GM18868 (cell line): ENCODE data around the gene PPP3R1.

Experiments
- ATAC-seq: cut with Tn5 transposase; IDR thresholded peaks from one replicate; pipeline ENCODE4 v1.9.1; 2021; ENCODE audit warnings: mild to moderate bottlenecking, moderate library complexity; ENCODE audit not compliant: unreplicated experiment

Gene PPP3R1

DNA sequence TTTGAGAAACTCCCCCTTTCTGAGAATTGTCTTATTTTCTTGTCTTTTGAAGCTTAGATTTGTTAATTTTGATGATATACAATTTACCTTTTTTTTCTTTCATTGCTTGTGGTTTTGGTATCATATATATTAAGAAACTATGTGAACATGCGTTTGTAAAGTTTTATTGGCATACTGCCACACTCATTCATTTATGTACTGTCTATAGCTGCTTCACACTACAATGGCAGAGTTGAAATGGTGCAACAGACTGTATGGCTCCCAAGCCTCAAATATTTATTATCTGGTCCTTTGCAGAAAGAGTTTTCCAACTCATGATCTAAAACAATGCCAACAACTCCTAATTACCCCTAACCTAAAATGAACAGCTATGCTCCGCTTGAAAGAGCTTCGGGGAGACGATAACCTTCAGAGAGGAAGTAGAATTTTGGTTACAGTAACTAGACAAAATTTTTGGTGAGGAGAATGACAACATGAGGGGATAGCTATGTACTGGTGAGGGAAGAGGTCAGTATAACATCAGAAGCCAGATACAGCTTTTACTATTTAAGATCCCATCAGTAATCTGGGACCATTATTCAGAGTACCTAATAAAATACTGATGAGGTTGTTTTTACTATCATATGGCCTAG lies 16.1 kb downstream of the PPP3R1 start:
- no peak for ATAC-seq

DNA sequence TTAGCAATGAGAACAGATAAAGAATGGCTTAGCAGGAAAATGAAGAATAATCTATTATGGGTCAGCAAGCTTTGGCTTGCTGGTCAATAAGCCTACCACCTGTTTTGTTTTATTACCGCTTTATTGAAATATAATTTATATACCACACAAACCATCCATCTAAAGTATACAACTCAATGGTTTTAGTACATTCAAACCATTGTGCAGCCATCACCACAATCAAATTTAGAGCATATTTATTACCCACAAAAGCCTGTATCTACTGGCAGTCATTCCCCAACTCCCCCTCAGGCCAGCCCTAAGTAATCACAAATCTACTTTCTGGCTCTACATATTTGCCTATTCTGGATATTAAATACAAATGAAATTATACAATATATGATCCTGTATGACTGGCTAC lies 17.2 kb downstream of the PPP3R1 start:
- ATAC-seq: no peak

DNA sequence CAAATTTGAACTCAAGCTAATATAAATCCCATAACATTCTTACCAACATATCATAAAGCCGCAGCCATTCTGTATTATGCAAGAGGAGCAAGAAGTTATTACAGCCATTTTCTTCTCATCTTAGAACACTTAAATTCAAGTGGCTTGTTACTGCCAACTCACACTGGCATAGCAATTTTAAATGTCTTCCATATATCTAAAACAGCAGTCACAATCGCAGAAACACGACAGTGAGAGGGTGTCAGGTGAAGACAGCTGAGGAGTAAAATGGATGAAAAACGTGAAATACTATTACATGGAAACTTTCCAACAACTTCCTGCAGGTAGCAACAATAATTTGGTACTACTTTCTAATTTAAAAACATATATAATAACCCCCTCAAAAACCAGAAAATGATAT lies 17.9 kb downstream of the PPP3R1 start:
- ATAC-seq: no peak

DNA sequence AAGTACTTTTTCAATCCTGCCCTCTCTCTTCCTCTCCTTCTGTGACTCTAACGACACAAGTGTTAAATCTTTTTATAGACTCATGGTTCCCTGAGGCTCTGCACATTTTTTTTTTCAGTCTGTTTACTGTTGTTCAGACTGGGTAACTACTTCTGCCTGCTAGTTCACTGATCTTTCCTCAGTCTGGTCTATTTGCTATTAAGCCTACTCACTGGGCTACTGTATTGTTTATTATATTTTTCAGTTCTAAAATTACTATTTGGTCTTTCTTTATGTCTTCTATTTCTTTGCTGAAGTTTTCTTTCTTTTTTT lies 21.3 kb downstream of the PPP3R1 start:
- ATAC-seq: no peak

DNA sequence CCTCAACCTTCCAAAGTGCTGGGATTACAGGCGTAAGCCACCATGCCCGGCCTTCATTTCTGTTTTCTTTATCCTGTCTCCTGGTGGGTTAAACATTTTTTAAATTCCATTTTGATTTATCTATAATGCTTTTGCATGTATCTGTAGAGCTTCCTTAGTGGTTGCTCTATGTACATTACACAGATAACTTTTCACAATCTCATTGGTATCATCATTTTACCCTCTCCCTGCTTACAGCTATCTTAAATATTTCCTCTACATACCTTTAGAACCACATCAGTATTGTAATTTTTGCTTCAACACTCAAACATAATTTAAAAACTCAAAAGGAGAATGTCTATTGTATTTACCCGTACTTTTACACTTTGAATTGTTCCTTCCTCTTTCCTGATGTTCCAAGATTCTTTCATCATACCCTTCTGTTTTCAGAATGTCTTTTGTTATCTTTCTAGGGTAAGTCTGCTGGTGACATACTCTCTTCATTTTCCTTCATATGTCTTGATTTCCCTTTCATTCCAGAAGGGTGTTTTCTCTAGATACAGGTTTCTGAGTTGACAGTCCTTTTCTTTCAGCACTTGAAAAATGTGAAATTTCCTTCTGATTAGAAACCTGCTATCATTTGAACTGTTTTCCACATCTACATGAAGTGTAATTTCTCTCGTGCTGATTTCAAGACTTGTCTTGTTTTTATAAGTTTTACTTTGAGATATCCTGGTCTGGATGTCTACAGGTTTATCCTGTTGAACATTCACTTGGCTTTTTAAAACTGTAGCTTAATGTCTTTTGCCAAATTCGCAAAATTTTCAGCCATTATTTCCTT lies 21.9 kb downstream of the PPP3R1 start:
- no peak for ATAC-seq

DNA sequence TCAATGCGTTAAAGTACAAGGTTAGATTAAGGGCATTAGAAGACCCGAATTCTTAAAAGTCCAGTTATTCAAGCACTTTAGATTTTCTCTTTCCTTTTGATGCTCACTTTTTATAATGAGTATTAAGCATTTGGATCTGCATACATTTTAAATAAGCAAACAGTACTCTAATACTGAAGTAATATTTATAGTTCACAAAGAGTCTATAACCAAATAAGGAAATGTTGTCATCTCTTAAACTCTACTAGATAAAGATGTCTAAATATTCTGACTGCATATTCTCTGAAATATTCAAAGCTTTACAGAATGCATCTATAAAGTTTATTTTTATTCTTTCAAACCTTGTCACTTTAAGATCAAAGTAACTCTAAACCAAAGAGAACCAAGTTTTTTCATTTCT lies 25.5 kb downstream of the PPP3R1 start:
- ATAC-seq: no peak

DNA sequence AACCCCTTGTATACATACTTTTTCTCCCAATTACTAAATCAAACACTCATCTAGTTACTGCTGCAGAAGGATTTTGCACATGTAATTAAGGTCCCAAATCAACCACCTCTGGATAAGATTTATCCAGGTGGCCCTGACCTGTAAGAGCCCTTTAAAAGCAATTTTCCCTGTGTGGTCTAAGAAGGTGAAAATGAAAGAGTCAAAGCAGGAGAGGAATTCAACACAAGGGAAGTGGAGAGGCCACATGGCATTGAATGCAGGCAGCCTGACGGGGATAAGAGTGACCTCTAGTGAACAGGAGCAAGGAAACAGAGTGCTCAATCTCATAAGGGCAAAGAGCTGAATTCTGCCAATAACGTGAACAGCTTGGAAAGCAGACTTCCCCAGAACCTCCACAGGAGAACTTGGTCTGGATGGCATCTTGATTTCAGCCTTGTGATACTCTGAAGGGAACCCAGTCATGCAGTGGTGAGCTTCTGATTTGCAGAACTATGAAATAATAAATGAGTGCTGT lies 27.2 kb downstream of the PPP3R1 start:
- ATAC-seq: peak; percentile 70

DNA sequence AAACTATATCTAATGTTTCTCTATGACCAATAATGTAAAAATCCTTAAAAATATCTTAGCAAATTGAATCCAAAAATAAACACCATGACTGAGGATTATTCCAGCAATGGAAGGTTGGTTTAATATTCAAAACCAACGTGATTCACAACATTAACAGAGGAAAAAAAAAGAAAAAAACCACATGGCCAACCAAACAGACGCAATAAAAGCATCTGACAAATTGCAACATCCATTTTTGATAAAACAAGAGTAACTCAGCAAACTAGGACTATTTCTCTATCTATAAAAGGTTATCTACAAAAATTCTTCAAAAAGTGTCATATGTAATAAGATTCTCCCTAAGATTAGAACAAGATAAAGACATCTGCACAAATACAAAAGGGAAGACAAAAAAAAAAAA lies 28.9 kb downstream of the PPP3R1 start:
- ATAC-seq: no peak

DNA sequence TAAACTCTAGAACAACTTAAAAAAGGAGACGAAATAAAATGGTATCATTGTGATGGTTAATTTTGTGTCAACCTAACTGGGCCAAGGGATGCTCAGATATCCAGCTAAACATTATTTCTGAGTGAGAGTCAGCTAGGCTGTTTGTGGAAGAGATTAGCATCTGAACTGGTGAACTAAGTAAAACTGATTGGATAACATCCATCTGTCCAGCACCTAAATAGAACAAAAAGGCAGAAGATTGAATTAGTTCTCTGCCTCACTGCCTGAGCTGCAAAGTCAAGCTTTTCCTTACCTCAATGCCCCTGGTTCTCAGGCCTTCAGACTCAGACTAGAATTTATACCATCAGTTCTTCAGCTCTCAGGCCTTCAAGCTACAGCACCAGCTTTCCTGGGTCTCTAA lies 30.0 kb downstream of the PPP3R1 start:
- ATAC-seq: no peak

DNA sequence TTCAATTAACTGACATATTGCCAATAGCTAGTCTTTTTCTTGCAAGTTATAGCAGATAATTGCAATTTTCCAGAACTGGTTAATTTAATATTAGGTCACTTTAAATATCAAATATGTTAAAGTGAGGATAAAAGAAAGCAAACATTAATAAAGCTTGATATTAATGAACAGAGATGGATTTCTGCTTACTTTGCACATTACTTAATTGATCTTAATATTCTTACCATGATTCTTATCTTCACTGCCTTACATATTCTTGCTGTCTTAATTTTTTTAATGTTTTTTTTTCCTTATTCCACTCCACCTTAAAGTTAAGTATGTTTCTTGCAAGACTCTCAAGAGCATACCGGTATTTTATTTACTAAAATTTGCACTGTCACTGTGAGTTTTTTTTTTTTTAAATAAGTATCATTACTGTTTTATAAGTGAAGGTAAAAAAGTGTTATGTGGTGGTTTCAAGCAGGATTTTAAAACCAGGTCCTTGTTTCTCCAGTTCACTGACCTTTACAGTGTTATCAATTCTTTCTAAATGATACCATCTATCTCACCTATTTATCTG lies 33.9 kb downstream of the PPP3R1 start:
- no peak for ATAC-seq

DNA sequence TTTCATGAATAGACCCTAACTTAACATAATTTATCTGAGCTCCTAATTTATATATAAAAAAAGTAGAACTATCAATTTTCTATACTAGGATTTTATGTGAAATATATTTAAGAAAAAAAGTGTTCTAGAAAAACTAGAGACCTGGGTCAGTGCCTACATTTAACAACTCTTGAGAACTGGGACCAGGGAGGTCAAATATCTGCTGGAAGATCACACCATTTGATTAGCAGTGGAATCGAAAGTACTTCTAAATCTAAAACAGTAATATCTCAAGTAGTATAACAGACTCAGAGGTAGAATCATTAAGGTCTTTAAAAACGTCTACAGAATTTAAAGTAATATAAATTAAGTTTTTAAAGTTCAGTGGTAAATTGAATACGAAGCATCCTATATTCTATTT lies 34.6 kb downstream of the PPP3R1 start:
- ATAC-seq: no peak

DNA sequence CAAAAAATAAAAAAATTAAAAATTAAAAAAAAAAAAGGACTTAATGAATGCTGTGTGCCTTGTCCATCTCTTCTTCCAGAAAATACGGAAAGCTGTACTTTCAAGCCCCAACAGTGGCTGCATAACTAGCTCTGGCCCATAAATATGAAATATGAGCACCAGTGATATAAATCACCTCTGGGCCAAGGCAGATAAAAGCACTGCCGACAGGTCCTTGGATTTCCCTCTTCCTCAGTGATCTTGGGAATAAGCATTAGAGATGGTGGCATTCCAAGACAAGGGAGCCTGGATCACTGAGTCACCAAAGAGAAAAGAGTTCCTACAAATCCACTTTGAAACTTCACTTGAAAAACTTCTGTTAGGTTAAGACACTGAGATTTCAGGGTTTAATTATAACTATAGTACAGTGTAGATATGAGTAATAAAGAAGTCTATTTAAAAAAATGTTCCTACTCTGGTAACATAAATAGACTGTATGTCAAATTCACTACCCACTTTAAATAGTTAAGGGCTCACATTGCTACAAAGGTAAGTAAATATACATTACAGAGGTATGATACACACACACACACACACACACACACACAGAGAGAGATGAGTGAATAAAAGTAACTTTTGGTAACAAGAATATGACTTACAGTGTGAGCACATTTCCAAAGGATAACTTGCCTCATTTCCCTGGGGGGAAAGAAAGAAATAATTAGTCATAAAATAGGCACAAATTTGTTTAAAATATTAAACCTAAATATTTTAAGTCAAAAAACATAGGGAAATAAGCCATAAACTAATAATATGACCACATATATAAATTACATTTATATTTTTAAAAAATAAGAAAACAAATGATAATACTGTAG lies 35.6 kb downstream of the PPP3R1 start:
- peak; percentile 59 for ATAC-seq

DNA sequence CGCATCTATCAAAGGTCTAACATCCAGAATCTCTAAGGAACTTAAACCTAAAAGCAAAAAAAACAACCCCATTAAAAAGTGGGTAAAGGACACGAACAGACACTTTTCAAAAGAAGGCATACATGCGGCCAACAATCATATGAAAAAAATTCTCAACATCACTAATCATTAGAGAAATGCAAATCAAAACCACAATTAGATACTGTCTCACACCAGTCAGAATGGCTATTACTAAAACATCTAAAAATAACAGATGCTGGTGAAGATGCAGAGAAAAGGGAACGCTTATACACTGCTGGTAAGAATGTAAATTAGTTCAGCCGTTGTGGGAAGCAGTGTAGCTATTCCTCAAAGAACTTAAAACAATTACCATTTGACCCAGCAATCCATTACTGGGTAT lies 38.0 kb downstream of the PPP3R1 start:
- peak; percentile 59 for ATAC-seq

DNA sequence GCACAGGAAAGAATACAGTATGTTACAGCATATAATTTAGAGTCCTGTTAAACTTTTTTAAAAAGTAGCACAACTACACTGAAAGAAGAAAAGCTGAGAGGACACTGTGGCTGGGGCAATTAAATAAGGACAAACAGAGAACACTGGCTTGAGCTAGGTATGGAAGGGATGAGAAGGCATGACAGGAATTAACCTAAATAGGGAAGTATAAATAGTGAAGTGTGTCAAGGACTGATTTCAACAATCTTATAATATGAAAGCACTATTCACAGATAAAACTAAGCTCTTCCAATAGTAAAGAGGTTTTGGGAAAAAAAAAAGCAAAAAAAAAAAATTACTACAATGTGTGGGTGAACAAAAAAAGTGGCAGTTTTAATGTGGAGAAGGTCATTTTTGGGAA lies 45.5 kb downstream of the PPP3R1 start:
- no peak for ATAC-seq

DNA sequence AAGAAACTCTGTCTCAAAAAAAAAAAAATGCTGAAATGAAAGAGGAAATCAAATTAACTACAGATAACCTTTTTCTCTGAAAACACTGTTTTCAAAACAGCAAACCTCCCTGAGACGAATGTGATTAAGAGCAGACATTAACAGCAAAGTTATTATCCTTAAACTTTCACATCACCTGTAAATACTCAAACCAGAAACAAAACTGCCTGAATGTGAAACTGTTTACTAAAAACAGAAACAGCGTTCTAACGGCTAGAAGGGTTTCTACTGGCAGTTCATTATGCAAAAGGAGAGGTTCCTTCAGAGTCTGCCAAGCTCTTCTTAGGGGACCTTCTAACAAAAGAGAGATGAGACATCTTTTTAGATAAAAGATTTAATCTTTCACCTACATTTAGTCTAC lies 48.7 kb downstream of the PPP3R1 start:
- peak; percentile 96 for ATAC-seq

DNA sequence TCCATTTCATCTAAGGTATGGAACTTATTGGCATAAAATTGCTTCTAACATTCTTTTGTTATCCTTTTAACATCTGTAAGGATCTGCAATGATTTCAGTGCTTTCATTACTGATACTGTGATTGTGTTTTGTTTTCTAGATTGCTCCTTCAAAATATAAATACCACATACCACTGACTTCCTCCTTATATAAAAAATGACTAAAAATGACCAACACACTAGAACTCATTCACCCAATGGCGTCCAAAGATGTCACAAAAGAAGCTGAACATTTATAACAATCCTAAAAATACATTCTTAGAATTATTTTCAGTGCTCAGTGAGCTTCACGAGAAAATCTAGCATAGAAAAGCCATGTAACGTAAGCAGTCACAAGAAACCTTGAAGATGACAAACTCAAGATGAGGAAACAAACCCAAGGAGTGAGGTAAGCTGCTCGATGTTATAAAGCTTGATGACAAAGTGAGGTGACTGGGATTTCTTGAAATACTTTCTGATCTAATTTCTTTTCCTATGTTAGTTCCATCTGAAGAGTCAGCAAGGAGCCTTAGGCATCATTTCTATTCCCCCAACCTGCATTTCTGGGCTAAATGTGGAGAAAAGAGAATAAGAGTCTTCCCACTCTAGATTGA lies 52.1 kb downstream of the PPP3R1 start:
- no peak for ATAC-seq

DNA sequence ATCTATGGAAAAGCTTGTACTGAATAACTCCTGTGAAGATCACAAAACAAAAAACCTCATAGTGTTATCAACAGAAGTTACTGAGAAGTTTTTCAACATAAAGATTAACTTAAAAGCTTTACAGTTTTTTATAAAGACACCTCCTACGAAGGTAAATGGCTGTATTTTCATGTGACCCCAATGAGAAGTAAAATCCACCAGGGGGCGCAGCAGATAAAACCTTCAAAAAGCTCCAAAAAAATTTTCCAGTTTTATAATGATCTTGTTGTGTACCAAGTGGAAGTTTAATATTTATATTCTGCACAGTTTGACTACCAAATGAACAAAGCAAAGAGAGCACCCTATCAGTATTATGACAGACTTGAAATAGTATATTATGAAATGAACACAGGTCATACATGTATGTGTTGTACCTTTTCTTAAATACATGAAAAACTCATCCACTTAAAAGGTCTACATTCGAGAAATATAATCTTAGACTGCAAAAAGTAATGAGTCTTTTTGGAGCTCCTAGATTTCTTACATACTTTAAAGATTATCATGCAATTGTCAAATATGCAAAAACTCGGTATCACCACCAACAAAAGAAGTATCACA lies 56.1 kb downstream of the PPP3R1 start:
- ATAC-seq: no peak

DNA sequence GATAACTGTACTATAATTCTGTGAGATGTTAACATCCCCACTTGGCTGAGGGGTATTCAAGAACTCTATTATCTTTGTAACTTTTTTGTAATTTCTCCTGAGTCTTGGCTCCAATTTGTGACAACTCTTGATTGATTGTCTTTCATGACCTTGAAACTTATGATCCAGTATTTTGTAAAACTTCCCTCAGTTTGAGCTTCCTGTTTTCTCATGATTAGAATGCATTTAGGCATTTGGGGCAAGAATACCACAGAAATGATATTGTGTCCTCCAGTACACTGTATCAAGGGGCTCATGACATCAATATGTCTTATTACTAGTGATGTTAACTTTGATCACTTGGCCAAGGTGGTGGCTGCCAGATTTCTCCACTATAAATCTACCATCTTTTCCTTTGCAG lies 57.2 kb downstream of the PPP3R1 start:
- no peak for ATAC-seq

DNA sequence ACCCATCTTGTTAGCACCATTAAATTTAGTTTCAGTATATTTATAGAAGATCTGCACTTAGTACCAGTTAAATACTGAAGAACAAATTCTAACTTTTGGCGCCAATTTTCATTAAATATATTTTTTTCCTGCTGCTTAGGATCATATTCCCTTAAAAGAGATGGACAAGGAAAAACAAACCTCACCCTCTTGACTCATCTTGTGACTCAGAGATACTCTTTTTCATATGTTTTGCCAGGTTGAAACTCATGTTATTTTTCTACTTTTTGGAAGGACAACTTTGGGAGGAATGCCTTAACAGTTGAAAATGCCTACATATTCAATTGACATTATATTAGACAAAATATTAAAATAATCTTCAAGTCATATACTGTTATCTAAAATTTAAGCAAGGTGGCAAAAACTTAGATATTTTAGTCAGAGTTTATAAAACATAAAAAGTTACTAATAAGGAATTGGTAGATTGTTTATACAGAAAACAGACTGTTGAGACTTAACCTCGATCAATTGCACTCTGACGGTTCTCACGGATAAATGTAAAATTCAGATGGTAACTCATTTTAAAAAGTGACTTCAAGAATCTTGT lies 58.5 kb downstream of the PPP3R1 start:
- no peak for ATAC-seq

DNA sequence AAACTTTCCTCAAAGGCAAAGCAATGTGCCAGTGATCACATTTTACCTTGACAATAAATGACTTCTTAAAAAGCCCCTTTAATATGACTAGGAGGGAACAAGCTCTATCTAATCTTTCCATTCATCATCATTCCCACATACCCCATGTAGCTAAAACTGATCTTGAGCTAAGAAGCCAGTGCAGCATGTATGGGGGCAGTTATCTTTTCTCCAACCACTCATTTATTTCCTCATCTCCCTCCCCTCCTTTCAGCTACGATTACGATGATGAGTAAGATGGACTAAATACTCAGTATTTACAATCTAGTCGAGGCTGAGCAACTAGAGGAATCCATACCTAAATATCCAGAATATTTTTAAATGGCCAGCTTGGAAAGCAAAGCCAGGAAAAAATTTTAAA lies 59.2 kb downstream of the PPP3R1 start:
- no peak for ATAC-seq
